Endodermal cell (in vitro differentiated cells): Measurements from ENCODE around the gene DPP10. TPM values are rescaled to one million over a fixed set of nuclear protein-coding genes. Genes with fewer than 3 reads are reported as not detected.

Experiments
- DNase-seq: peaks from one replicate; pipeline ENCODE4 v3.0.0-alpha.2; 2017
- H3K27ac ChIP-seq: 2 replicates; pipeline ENCODE4 v1.5.1; 2013; ENCODE audit warnings: mild to moderate bottlenecking, low read depth, low read length, moderate library complexity
- H3K27me3 ChIP-seq: 2 replicates; pipeline ENCODE4 v1.6.1; 2013; ENCODE audit warnings: mild to moderate bottlenecking, low read length, moderate library complexity; ENCODE audit not compliant: insufficient read depth, control insufficient read depth, poor library complexity, severe bottlenecking
- H3K36me3 ChIP-seq: 2 replicates; pipeline ENCODE4 v1.7.0; 2013; ENCODE audit warnings: mild to moderate bottlenecking, low read length, moderate library complexity; ENCODE audit not compliant: control insufficient read depth, insufficient read depth
- H3K4me1 ChIP-seq: one replicate; pipeline ENCODE4 v1.7.0; 2013; ENCODE audit warnings: low read length; ENCODE audit not compliant: control insufficient read depth, insufficient read depth
- H3K4me3 ChIP-seq: 2 replicates; pipeline ENCODE4 v1.5.1; 2013; ENCODE audit warnings: mild to moderate bottlenecking, low read length, moderate library complexity
- H3K9ac ChIP-seq: 2 replicates; pipeline ENCODE4 v1.6.1; 2013; ENCODE audit warnings: mild to moderate bottlenecking, low read length, moderate library complexity; ENCODE audit not compliant: poor library complexity, severe bottlenecking; ENCODE audit errors: extremely low read depth
- H3K9me3 ChIP-seq: 2 replicates; pipeline ENCODE4 v1.6.1; 2013; ENCODE audit warnings: mild to moderate bottlenecking, low read length, moderate library complexity; ENCODE audit not compliant: control insufficient read depth
- H3K27ac Mint-ChIP-seq: 2 replicates; pipeline ENCODE4 v1.8.0; 2020; ENCODE audit warnings: mixed read lengths
- H3K27me3 Mint-ChIP-seq: 2 replicates; pipeline ENCODE4 v1.8.0; 2021; ENCODE audit warnings: mild to moderate bottlenecking, mixed read lengths; ENCODE audit not compliant: insufficient read depth
- H3K36me3 Mint-ChIP-seq: 2 replicates; pipeline ENCODE4 v1.8.0; 2020; ENCODE audit warnings: low read depth, mixed read lengths
- H3K4me1 Mint-ChIP-seq: 2 replicates; pipeline ENCODE4 v1.8.0; 2020; ENCODE audit warnings: mixed read lengths
- H3K4me3 Mint-ChIP-seq: 2 replicates; pipeline ENCODE4 v1.8.0; 2020; ENCODE audit warnings: mild to moderate bottlenecking, moderate library complexity, mixed read lengths
- H3K9me3 Mint-ChIP-seq: 2 replicates; pipeline ENCODE4 v1.8.0; 2020; ENCODE audit warnings: mild to moderate bottlenecking, mixed read lengths
- CTCF ChIP-seq: fragments of 200-600 bp; sonication (generic); conservative IDR thresholded peaks from 2 replicates; pipeline ENCODE4 v1.5.0; 2021; ENCODE audit warnings: antibody characterized with exemption, mild to moderate bottlenecking
- WGBS, 2 experiments: methylation state at CpG; one replicate each; pipeline versions ENCODE4 v1.1.5 to v1.1.7; 2013; ENCODE audit warnings: missing lambda C conversion rate in 2 of 2, mixed read lengths in 1 of 2; ENCODE audit not compliant: insufficient coverage in 1 of 2, insufficient read length in 1 of 2; 5-methylcytosine and 5-hydroxymethylcytosine counted together
- total RNA-seq, 2 donors: library from RNA; stranded (reverse); fragmentation: NEBNext Ultra II Directional in 1 of 2; extraction: Animal tissue kit (Norgen Biotek cat#: 25700) in 1 of 2; gene quantifications; 2 replicates in 1 of 2; 3 replicates in 1 of 2; pipeline ENCODE4 v1.2.1, GENCODE V29; 2021

DPP10 gene
- total RNA-seq, 2 donors from 2014 or later, result 8.2 to 19.2 TPM

GRCh38 chr2:115580784-115581183, 1138.3 kb downstream of the DPP10 start:
- Mint-ChIP-seq H3K27ac (no peak overlapping the region), H3K4me3 (no peak overlapping the region), H3K27me3 (no peaks in the 10 kb centered on the region), H3K36me3 (no peaks in the 10 kb centered on the region), H3K9me3 (no peaks in the 10 kb centered on the region), H3K4me1 (no peaks in the 10 kb centered on the region)
- Histone ChIP-seq H3K9me3 (no peaks in the 10 kb centered on the region), H3K36me3 (no peaks in the 10 kb centered on the region), H3K27ac (no peak overlapping the region), H3K27me3 (no peaks in the 10 kb centered on the region), H3K4me1 (no peaks in the 10 kb centered on the region), H3K9ac (no peak overlapping the region), H3K4me3 (no peak overlapping the region)
- DNase-seq, result no peak
- no peak for TF ChIP-seq CTCF
- 92 to 98% methylated on average over 4 to 5 of the region's 5 CpGs for WGBS, 2 experiments

GRCh38 chr2:115584507-115584906, 1142.1 kb downstream of the DPP10 start:
- no peaks in the 10 kb centered on the region for H3K4me1 Mint-ChIP-seq
- Histone ChIP-seq H3K27ac (no peak overlapping the region), H3K9me3 (no peaks in the 10 kb centered on the region), H3K27me3 (no peaks in the 10 kb centered on the region), H3K9ac (no peak overlapping the region), H3K4me1 (no peaks in the 10 kb centered on the region), H3K4me3 (no peak overlapping the region), H3K36me3 (no peaks in the 10 kb centered on the region)
- WGBS, 2 experiments, result 80 to 87% methylated on average over 1 to 2 of the region's 2 CpGs
- no peak overlapping the region for H3K4me3 Mint-ChIP-seq
- H3K36me3 Mint-ChIP-seq, result no peaks in the 10 kb centered on the region
- TF ChIP-seq CTCF, result no peak
- no peak overlapping the region for H3K27ac Mint-ChIP-seq
- no peak for DNase-seq
- no peaks in the 10 kb centered on the region for H3K9me3 Mint-ChIP-seq
- H3K27me3 Mint-ChIP-seq, result no peaks in the 10 kb centered on the region

GRCh38 chr2:115596659-115597375, 1154.4 kb downstream of the DPP10 start:
- Mint-ChIP-seq H3K27me3 (no peaks in the 10 kb centered on the region), H3K27ac (peak overlapping the region; percentile 95), H3K4me1 (peaks cover 7% of the 10 kb centered on the region), H3K4me3 (no peak overlapping the region), H3K36me3 (peaks cover 3% of the 10 kb centered on the region), H3K9me3 (peaks cover 13% of the 10 kb centered on the region)
- no peak overlapping the region for H3K4me3 ChIP-seq
- no peaks in the 10 kb centered on the region for H3K27me3 ChIP-seq
- WGBS, 2 experiments, result 49% methylated on average over 3 of the region's 3 CpGs; no CpG with 5 or more reads in 1 of the 2 experiments
- H3K27ac ChIP-seq, result peak overlapping the region; percentile 44
- DNase-seq, result peak; percentile 57
- no peak overlapping the region for H3K9ac ChIP-seq
- H3K9me3 ChIP-seq, result peaks cover 26% of the 10 kb centered on the region
- no peaks in the 10 kb centered on the region for H3K4me1 ChIP-seq
- no peaks in the 10 kb centered on the region for H3K36me3 ChIP-seq
- TF ChIP-seq CTCF, result no peak
